ENCODE measurements around the gene ENDOU. TPM values are rescaled to one million over a fixed set of nuclear protein-coding genes. Genes with fewer than 3 reads are reported as not detected.
A peak's percentile ranks its signal among the peaks of the same experiment; 100 is the strongest.

ENDOU gene
- total RNA-seq, 1 experiment from 2014 or later, result not detected

DNA sequence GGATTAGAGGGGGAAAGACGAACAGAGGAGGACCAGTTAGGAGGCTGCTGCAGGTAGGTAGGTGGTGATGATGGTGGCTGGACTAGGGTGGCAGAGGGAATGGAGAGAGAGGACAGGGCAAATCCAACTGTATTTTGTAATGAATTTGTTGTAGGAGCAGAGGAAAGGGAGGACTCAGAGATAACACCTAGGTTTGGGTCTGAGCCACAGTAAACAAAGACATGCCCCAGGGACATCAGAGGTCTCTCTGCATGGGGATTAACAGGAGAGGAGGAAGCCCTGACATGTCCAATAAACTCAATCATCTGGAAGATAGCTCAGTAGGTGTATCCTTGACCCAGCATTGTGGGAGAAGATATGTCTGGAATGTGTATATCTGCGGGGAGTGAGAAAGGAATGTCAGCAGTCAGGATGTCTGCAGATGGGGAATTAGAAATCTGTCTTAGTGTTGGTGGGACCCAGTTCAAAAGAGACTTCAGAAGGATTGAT is 43.1 kb upstream of the ENDOU start (continued):
- TF ChIP-seq, protein P1, sequence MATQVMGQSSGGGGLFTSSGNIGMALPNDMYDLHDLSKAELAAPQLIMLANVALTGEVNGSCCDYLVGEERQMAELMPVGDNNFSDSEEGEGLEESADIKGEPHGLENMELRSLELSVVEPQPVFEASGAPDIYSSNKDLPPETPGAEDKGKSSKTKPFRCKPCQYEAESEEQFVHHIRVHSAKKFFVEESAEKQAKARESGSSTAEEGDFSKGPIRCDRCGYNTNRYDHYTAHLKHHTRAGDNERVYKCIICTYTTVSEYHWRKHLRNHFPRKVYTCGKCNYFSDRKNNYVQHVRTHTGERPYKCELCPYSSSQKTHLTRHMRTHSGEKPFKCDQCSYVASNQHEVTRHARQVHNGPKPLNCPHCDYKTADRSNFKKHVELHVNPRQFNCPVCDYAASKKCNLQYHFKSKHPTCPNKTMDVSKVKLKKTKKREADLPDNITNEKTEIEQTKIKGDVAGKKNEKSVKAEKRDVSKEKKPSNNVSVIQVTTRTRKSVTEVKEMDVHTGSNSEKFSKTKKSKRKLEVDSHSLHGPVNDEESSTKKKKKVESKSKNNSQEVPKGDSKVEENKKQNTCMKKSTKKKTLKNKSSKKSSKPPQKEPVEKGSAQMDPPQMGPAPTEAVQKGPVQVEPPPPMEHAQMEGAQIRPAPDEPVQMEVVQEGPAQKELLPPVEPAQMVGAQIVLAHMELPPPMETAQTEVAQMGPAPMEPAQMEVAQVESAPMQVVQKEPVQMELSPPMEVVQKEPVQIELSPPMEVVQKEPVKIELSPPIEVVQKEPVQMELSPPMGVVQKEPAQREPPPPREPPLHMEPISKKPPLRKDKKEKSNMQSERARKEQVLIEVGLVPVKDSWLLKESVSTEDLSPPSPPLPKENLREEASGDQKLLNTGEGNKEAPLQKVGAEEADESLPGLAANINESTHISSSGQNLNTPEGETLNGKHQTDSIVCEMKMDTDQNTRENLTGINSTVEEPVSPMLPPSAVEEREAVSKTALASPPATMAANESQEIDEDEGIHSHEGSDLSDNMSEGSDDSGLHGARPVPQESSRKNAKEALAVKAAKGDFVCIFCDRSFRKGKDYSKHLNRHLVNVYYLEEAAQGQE (IDR thresholded peaks at IDR 0.05; ENCODE audit: low read depth), result no peak
- TF ChIP-seq, protein P2, sequence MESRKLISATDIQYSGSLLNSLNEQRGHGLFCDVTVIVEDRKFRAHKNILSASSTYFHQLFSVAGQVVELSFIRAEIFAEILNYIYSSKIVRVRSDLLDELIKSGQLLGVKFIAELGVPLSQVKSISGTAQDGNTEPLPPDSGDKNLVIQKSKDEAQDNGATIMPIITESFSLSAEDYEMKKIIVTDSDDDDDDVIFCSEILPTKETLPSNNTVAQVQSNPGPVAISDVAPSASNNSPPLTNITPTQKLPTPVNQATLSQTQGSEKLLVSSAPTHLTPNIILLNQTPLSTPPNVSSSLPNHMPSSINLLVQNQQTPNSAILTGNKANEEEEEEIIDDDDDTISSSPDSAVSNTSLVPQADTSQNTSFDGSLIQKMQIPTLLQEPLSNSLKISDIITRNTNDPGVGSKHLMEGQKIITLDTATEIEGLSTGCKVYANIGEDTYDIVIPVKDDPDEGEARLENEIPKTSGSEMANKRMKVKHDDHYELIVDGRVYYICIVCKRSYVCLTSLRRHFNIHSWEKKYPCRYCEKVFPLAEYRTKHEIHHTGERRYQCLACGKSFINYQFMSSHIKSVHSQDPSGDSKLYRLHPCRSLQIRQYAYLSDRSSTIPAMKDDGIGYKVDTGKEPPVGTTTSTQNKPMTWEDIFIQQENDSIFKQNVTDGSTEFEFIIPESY (IDR thresholded peaks at IDR 0.05; ENCODE audit: extremely low read depth, insufficient replicate concordance, low read length), result no peak

DNA sequence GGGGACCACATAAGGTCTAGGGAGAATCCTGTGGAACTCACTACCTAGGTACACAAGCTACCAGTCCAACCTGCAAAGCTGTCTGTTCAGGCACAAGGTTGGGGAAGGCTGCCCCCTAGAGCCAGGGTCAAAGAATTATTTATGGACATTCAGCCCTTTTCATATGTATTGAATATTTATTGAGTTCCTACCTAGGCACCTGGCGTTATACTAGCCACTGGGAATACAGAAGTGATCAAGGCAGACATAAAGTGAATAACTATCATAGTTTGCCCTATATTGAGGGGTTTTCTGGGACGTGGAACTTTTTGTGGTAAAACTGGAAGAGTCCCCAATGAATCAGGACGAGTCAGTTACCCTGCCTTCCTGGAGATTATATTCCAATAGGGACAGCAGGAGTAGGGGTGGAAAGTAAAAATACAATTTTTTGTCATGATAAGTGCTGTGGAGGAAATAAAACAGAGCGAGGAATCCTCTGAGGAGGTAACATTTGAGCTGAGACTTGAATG is 42.0 kb upstream of the ENDOU start:
- ChIA-PET CTCF (interaction anchor here (0.6 to 6.4 kb wide), 23 partner anchors 9 to 1053 kb away, joined by 3 to 197 read pairs (median 4); partner anchors contain the start of genes RAPGEF3 and RPAP3), POLR2A (interaction anchor here (1.0 to 2.1 kb wide), 4 partner anchors 14 to 31 kb away, joined by 3 to 7 read pairs (median 4); no protein-coding TSS in a partner anchor), RAD21 (ENCODE audit: low non-redundant PET in 1 of 2, low total read pairs in 2 of 2, uncharacterized antibody in 2 of 2, unreplicated experiment in 2 of 2) (interaction anchor here (0.7 to 4.4 kb wide), 5 partner anchors 24 to 71 kb away, joined by 3 to 61 read pairs (median 7); no protein-coding TSS in a partner anchor)
- no TSS peak for BruUV-seq (replicated peaks)
- Histone ChIP-seq H3K4me2 (ENCODE audit: low read length) (no peak overlapping the region), H3K79me2 (ENCODE audit: insufficient read depth, low read length) (no peaks in the 10 kb centered on the region), H2AFZ (ENCODE audit: low read depth, low read length, poor library complexity, severe bottlenecking) (no peak overlapping the region), H3K9ac (ENCODE audit: low read length) (no peak overlapping the region), H3K36me3 (ENCODE audit: control insufficient read depth in 1 of 2, insufficient read depth in 2 of 2, low read length in 2 of 2) (no peaks in the 10 kb centered on the region), H3K27ac (ENCODE audit: low read depth, low read length) (no peak overlapping the region), H3K9me3 (ENCODE audit: control insufficient read depth in 1 of 2, insufficient read depth in 1 of 2, low read depth in 1 of 2, low read length in 2 of 2) (no peaks in the 10 kb centered on the region), H3K9me2 (ENCODE audit: insufficient read depth) (no peaks in the 10 kb centered on the region), H3K4me1 (ENCODE audit: control insufficient read depth in 1 of 2, insufficient read depth in 2 of 2, low read length in 2 of 2) (peaks cover 12 to 24% of the 10 kb centered on the region in 2 experiments), H4K20me1 (ENCODE audit: insufficient read depth) (no peaks in the 10 kb centered on the region), H3K4me3 (replicated peaks in 1 of 2; ENCODE audit: low read depth in 1 of 2, low read length in 2 of 2) (no peak overlapping the region), H3K27me3 (ENCODE audit: insufficient read depth, low read length) (no peaks in the 10 kb centered on the region)
- DNase-seq (ENCODE audit: low read depth, low spot score), result peak; percentile 52
- peak; percentile 83 for ATAC-seq
- intact Hi-C loops (cut with micrococcal nuclease), result loop anchor here (1.0 kb wide), 2 partner anchors 23 to 52 kb away; no protein-coding TSS in a partner anchor
- peak; percentile 90 for TF ChIP-seq RAD21 (IDR thresholded peaks at IDR 0.05; ENCODE audit: low read depth)
- TF ChIP-seq, protein P3, sequence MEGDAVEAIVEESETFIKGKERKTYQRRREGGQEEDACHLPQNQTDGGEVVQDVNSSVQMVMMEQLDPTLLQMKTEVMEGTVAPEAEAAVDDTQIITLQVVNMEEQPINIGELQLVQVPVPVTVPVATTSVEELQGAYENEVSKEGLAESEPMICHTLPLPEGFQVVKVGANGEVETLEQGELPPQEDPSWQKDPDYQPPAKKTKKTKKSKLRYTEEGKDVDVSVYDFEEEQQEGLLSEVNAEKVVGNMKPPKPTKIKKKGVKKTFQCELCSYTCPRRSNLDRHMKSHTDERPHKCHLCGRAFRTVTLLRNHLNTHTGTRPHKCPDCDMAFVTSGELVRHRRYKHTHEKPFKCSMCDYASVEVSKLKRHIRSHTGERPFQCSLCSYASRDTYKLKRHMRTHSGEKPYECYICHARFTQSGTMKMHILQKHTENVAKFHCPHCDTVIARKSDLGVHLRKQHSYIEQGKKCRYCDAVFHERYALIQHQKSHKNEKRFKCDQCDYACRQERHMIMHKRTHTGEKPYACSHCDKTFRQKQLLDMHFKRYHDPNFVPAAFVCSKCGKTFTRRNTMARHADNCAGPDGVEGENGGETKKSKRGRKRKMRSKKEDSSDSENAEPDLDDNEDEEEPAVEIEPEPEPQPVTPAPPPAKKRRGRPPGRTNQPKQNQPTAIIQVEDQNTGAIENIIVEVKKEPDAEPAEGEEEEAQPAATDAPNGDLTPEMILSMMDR (IDR thresholded peaks at IDR 0.05 in 2 of 3, conservative IDR thresholded peaks at IDR 0.05 in 1 of 3; ENCODE audit: borderline replicate concordance in 1 of 3, insufficient read depth in 1 of 3, low read depth in 2 of 3, low read length in 2 of 3), result peak; percentile 71 to 90 (median 71)
- TF ChIP-seq, protein P4, sequence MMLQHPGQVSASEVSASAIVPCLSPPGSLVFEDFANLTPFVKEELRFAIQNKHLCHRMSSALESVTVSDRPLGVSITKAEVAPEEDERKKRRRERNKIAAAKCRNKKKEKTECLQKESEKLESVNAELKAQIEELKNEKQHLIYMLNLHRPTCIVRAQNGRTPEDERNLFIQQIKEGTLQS (IDR thresholded peaks at IDR 0.05), result no peak
